NT2/D1 (cell line): Measurements from ENCODE around the gene IQUB.

Experiments used
- DNase-seq: peaks from one replicate; pipeline ENCODE4 v3.0.0-alpha.2; 2011; ENCODE audit warnings: low read depth, low spot score
- H3K27me3 ChIP-seq: 2 replicates; pipeline ENCODE4 v1.6.0; 2011; ENCODE audit warnings: mild to moderate bottlenecking; ENCODE audit not compliant: insufficient read length, insufficient read depth
- H3K36me3 ChIP-seq: 2 replicates; pipeline ENCODE4 v1.6.1; 2011; ENCODE audit warnings: mild to moderate bottlenecking, low read length, mixed read lengths; ENCODE audit not compliant: insufficient read depth, insufficient read length
- H3K4me1 ChIP-seq: 2 replicates; pipeline ENCODE4 v1.5.1; 2011; ENCODE audit not compliant: insufficient read depth, insufficient read length
- H3K4me3 ChIP-seq: 2 replicates; pipeline ENCODE4 v1.5.1; 2011; ENCODE audit warnings: low read depth; ENCODE audit not compliant: insufficient read length
- H3K9ac ChIP-seq: 2 replicates; pipeline ENCODE4 v1.6.0; 2011; ENCODE audit warnings: low read depth; ENCODE audit not compliant: insufficient read length
- H3K9me3 ChIP-seq: 2 replicates; pipeline ENCODE4 v1.5.1; 2011; ENCODE audit warnings: mild to moderate bottlenecking, low read length; ENCODE audit not compliant: insufficient read depth
- SUZ12 ChIP-seq: IDR thresholded peaks from 2 replicates; pipeline ENCODE4 v1.6.1; 2011; ENCODE audit not compliant: insufficient read length, insufficient read depth; ENCODE audit errors: extremely low read depth
- YY1 ChIP-seq: IDR thresholded peaks from 2 replicates; pipeline ENCODE4 v1.6.1; 2011; ENCODE audit not compliant: insufficient read length, insufficient read depth
- ZNF274 ChIP-seq: IDR thresholded peaks from 2 replicates; pipeline ENCODE4 v1.6.1; 2011; ENCODE audit warnings: mild to moderate bottlenecking, low read depth, low read length

The IQUB gene

DNA sequence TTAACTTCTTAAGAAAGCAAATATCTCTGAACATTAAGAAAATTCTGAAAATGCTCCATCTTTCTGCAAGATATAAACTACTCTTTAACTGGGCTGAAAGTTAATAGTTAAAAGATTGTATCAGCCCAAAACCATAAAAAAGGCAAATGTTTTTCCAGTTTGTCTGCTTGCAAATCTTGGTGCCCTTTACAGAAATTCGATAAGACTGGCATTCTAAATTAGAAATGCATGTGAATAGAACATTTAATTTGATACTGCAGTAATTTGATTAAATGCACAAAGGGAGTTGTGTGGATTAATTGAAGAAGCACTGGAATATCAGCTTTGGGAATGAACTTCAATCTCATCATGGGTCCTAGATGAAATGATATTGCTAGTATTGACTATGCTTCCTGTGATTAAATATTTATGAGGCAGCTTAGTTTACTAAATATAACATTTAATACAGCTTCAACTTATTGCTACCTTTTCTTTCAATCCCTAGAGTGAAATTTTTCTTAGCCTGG is 78.4 kb downstream of the IQUB start:
- no peak overlapping the region for H3K9ac ChIP-seq
- no peaks in the 10 kb centered on the region for H3K36me3 ChIP-seq

DNA sequence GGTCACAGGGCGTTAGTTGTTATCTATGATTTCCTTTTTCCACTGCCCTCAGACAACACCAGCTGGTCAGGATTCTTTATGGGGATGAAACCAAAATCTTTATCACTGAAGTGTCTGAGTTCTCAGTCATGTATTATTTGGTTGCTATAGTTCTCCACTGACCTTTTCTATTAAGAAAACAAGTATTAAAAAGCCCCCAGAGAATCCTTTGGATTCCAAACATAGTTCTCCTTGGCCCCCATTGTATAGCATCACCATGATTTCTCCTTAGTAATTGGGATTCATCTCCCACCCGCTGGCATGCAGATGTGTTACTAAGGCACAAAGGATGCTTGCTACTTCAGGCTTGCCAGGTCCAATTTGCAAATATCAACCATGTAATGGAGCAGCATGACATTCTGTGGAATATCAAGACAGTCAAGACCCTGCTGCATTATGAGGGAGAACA is 94.3 kb downstream of the IQUB start:
- no peaks in the 10 kb centered on the region for H3K27me3 ChIP-seq
- no peaks in the 10 kb centered on the region for H3K9me3 ChIP-seq
- no peak for TF ChIP-seq YY1
- no peak for TF ChIP-seq ZNF274
- TF ChIP-seq SUZ12, result no peak
- no peak overlapping the region for H3K9ac ChIP-seq
- no peaks in the 10 kb centered on the region for H3K36me3 ChIP-seq
- H3K4me1 ChIP-seq, result no peaks in the 10 kb centered on the region
- H3K4me3 ChIP-seq, result no peak overlapping the region
- peak; percentile 70 for DNase-seq

More for the DNA sequence above, 78.4 kb downstream of the IQUB start:
- TF ChIP-seq SUZ12 (no peak), YY1 (no peak), ZNF274 (no peak)
- Histone ChIP-seq H3K4me1 (no peaks in the 10 kb centered on the region), H3K4me3 (no peak overlapping the region), H3K9me3 (peaks cover 7% of the 10 kb centered on the region; the same call in 1 of the 2 replicates), H3K27me3 (no peaks in the 10 kb centered on the region)
- DNase-seq, result no peak

DNA sequence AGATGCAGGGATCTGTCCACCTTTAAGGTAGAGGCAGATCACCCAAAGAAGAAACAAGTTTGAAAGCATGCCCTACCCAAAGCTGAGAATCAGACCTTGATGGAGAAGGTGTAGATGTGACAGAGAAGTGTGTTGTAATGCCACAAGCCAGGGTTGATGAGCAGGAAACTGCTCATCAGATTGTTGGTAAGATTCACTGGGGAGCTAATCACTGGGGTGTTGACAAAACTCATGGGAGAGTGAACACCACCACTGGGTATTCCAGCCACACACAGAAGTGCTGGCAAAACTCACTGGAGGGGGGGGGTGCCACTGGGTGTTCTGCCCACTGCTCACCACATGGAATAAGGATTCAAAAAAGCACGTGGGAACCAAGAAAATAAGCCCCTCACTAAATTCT is 95.2 kb downstream of the IQUB start:
- no peak for DNase-seq
- no peak for TF ChIP-seq SUZ12
- no peak for TF ChIP-seq ZNF274
- TF ChIP-seq YY1, result no peak
- Histone ChIP-seq H3K27me3 (no peaks in the 10 kb centered on the region), H3K4me1 (no peaks in the 10 kb centered on the region), H3K9ac (no peak overlapping the region), H3K9me3 (no peaks in the 10 kb centered on the region), H3K4me3 (no peak overlapping the region), H3K36me3 (no peaks in the 10 kb centered on the region)

DNA sequence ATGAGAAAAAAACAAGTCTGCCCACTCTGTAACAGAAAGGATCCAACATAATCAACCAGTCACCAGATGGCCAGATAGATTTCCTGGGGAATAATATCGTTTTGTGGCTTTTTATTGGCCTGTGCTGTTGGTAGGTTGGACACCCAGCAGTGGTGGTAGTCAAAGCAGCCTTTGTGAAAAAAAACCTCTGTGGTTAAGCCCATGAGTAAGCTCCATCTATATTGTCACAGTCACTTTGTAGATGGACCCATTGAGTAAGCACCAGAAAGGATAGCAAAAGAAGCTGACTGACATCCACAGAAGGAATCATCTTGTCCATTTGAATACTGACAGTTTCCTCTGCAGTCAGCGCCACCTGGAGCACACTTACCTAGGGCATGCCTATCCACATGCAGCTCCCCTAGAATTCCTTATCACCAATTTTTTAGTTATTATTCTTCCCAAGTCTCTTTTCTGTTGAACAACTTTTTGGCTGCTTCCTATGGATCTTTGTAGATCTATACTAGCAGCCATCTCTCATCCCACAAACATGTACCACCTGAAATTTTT is 96.9 kb downstream of the IQUB start:
- Histone ChIP-seq H3K27me3 (no peaks in the 10 kb centered on the region), H3K4me1 (no peaks in the 10 kb centered on the region), H3K9ac (no peak overlapping the region), H3K4me3 (no peak overlapping the region), H3K36me3 (no peaks in the 10 kb centered on the region), H3K9me3 (no peaks in the 10 kb centered on the region)
- no peak for DNase-seq
- TF ChIP-seq YY1 (no peak), ZNF274 (no peak), SUZ12 (no peak)

DNA sequence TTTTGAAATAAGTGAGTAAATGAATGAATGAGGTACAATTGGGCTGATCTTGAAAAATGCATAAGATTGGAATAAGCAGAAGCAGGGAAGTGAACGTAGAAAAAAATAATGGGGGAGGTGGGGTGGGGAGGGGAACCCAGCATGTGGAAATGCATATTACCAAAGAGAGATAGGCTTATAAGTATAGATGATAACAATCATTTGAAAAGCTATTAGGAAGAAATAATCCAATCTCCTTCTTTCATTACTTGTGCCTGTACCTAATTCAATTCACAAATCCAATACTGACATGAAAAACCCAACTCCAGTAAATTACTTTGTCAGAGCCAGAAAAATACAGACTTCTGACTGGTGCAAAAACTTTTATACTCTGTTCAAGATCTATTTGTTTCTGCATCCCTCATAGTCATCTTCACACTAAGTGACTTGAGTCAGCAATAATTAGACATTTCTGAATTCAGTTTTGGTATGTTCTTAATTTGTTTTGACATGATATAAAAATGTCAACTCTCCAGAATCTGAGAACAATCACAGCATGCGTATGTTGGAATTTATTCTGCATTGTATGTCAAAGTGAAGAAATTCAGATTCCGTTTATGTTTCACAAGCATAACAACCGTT is 99.2 kb downstream of the IQUB start:
- Histone ChIP-seq H3K9ac (no peak overlapping the region), H3K36me3 (no peaks in the 10 kb centered on the region), H3K4me3 (no peak overlapping the region), H3K27me3 (no peaks in the 10 kb centered on the region), H3K4me1 (no peaks in the 10 kb centered on the region), H3K9me3 (no peaks in the 10 kb centered on the region)
- no peak for DNase-seq
- TF ChIP-seq SUZ12, result no peak

DNA sequence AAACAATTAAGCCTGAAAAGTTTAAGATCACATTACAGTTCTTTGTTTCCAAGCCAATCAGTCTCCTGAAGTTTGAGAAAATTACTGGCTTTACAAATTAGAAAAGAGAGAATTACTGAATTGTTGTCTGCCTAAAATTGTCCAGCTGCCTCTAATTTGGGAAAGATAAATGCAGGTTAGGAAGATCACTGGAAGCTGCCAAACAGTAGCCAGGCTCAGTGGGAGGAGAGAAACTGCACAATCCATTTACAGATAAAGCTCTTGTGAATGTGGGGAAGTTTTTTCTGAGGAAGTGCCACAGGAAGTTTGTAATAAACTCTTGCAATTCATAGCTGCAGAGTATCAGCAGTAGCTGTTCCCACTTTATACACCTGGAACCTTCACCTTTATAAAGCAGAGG is 100.7 kb downstream of the IQUB start:
- DNase-seq, result no peak
- no peak for TF ChIP-seq YY1
- no peak for TF ChIP-seq ZNF274
- TF ChIP-seq SUZ12, result no peak
- Histone ChIP-seq H3K4me1 (no peaks in the 10 kb centered on the region), H3K4me3 (no peak overlapping the region), H3K36me3 (no peaks in the 10 kb centered on the region), H3K9me3 (no peaks in the 10 kb centered on the region), H3K27me3 (no peaks in the 10 kb centered on the region), H3K9ac (no peak overlapping the region)

DNA sequence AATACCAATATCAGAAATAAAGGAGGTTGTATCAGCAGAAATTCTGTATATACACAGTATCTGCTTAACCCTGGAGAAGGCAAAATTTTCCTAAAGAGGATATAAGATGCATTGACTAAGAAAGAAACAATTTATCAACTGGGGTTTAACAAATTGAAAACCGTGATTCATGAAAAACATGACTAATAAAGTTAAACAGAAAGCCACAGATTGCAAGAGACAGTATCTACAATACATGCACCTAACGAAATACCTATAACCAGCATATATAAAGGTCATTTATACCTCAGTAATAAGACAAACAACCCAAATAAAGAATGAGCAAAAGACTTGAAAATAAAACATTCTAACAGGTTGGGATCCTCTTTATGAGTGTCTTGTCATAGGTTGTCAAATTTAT is 101.8 kb downstream of the IQUB start:
- Histone ChIP-seq H3K4me1 (no peaks in the 10 kb centered on the region), H3K36me3 (no peaks in the 10 kb centered on the region), H3K27me3 (no peaks in the 10 kb centered on the region), H3K4me3 (no peak overlapping the region), H3K9ac (no peak overlapping the region), H3K9me3 (no peaks in the 10 kb centered on the region)
- TF ChIP-seq ZNF274 (no peak), SUZ12 (no peak), YY1 (no peak)
- DNase-seq, result no peak
